Breast epithelium (tissue), 4 donors: ENCODE data around the gene MGAT5B. TPM values are rescaled to one million over a fixed set of nuclear protein-coding genes. Genes with fewer than 3 reads are reported as not detected.

ENCODE experiments used
- DNase-seq, 2 donors: peaks; one replicate each; pipeline ENCODE4 v3.0.0-alpha.2; 2019; ENCODE audit warnings: low spot score in 2 of 2
- H3K27ac ChIP-seq, 2 donors: fragments of 200-600 bp; sonication (generic) in 1 of 2; one replicate each; pipeline ENCODE4 v1.5.1; 2016 to 2019; ENCODE audit warnings: mild to moderate bottlenecking in 1 of 2
- H3K27me3 ChIP-seq, 2 donors: fragments of 200-600 bp; sonication (generic) in 1 of 2; one replicate each; pipeline versions ENCODE4 v1.5.1 to v1.6.0; 2017 to 2019; ENCODE audit warnings: control low read depth in 1 of 2, mild to moderate bottlenecking in 1 of 2
- H3K36me3 ChIP-seq: fragments of 200-600 bp; one replicate; pipeline ENCODE4 v1.5.1; 2019
- H3K4me1 ChIP-seq, 2 donors: fragments of 200-600 bp; sonication (generic); one replicate each; pipeline ENCODE4 v1.5.1; 2016 to 2019; ENCODE audit warnings: control low read depth in 1 of 2
- H3K4me3 ChIP-seq, 3 donors: fragments of 200-600 bp; sonication (generic); 1 replicate in 2 of 3; 2 replicates in 1 of 3; pipeline ENCODE4 v1.5.1; 2016 to 2019; ENCODE audit warnings: mild to moderate bottlenecking in 3 of 3, moderate library complexity in 2 of 3
- H3K9me3 ChIP-seq, 2 donors: fragments of 200-600 bp; sonication (generic) in 1 of 2; one replicate each; pipeline ENCODE4 v1.5.1; 2016 to 2019; ENCODE audit warnings: control low read depth in 1 of 2
- CTCF ChIP-seq, 3 donors: fragments of 450-650 bp; IDR thresholded peaks; one replicate each; pipeline ENCODE4 v1.5.1; 2016 to 2017; ENCODE audit warnings: antibody characterized with exemption in 3 of 3, mild to moderate bottlenecking in 3 of 3, moderate library complexity in 3 of 3
- POLR2A ChIP-seq: fragments of 450-650 bp; IDR thresholded peaks from one replicate; pipeline ENCODE4 v1.6.1; 2016; ENCODE audit warnings: antibody characterized with exemption, mild to moderate bottlenecking, moderate library complexity
- POLR2AphosphoS5 ChIP-seq, 3 donors: sonication (generic); formaldehyde crosslinking; IDR thresholded peaks; one replicate each; pipeline ENCODE4 v1.6.1; 2017; ENCODE audit warnings: antibody characterized with exemption in 3 of 3
- intact Hi-C: fragments of 100-400 bp; cut with DNase I; formaldehyde crosslinking; loops from one replicate; pipeline ENCODE4 v1.15.1; 2023; ENCODE audit warnings: low total_unique reads
- total RNA-seq, 3 donors: library from RNA; depleted of rRNA; stranded (reverse); fragments of >200 nt; gene quantifications; one replicate each; pipeline ENCODE4 v1.1.0, GENCODE V29; 2016

Gene MGAT5B
- total RNA-seq, 3 donors from 2014 or later = 0.32 to 0.33 TPM; not detected in 1

DNA sequence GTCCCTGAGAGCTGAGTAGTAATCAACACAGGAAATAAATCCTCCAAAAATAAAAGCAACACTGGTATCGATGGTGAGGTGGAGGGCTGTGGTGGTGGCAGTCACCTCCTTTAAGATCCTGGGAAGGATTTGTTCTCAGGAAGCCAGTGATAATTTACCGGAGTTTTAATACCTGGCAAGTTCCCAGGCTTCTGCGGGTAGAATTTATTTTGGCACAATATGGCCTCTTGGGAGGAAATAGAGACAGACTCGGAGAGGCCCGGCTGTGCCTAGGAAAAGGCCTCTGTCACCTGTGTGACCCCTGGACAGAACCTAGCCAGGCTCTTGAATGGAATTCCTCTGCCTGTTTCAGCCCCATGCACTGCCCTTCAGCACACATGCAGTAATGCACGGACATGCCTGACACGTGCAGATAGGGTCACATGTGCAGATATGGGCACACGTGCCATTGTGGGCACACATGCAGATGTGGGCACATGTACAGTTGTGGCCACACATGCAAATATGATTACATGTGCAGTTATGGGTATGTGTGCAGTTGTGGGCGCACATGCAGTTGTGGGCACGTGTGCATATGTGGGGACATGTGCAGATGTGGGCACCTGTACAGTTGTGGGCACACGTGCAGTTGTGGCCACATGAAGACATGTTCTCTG lies 33.5 kb downstream of the MGAT5B start:
- no peak for DNase-seq
- TF ChIP-seq CTCF (IDR thresholded peaks at IDR 0.05) (no peak), POLR2AphosphoS5 (IDR thresholded peaks at IDR 0.05) (no peak), POLR2A (no peak)
- H3K27me3 ChIP-seq = peaks cover 0 to 8% of the 10 kb centered on the region in 2 donors
- no peaks in the 10 kb centered on the region for H3K4me1 ChIP-seq
- no peak overlapping the region for H3K27ac ChIP-seq
- H3K36me3 ChIP-seq = no peaks in the 10 kb centered on the region
- H3K9me3 ChIP-seq = no peaks in the 10 kb centered on the region
- intact Hi-C loops = no loop called here
- no peak overlapping the region for H3K4me3 ChIP-seq

DNA sequence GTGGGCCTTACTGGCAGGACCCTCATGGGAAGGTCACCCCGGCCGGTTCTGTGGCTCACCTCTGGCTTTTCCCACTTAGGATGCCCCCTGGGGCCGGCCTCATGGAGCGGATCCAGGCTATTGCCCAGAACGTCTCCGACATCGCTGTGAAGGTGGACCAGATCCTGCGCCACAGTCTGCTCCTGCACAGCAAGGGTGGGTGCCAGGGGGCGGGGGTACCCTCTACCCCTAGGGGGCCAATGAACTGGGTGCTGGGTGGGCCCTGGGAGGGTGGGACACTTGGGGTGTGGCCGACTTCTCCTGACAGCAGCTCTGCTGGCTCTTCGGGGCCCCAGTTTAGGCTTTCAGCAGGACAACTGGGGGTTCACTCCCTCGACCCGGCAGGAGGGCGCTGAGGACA lies 34.3 kb downstream of the MGAT5B start:
- intact Hi-C loops = no loop called here

DNA sequence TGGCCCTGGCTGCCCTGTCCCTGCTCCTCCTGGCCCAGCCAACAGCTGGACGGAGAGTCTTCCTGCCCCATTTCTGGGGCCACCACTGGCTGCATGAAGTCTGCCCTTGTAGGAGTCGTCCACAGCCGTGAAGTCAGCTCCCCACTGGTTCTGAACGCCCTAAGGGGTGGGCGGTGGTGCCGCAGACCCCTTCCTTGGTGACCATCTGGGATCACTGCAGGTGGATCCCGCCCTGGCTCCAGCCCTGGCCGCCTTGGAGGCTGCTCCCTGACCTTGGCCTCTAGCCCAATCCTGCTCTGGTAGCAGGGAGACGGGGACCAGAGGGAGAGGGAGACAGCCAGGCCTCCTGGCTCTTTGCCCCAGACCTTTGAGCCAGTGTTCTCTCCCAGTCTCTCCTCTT lies 35.4 kb downstream of the MGAT5B start:
- Histone ChIP-seq H3K36me3 (no peaks in the 10 kb centered on the region), H3K27ac (no peak overlapping the region), H3K4me3 (no peak overlapping the region), H3K4me1 (no peaks in the 10 kb centered on the region), H3K27me3 (peaks cover 0 to 8% of the 10 kb centered on the region in 2 donors), H3K9me3 (no peaks in the 10 kb centered on the region)
- DNase-seq = no peak
- intact Hi-C loops = no loop called here
- TF ChIP-seq CTCF (IDR thresholded peaks at IDR 0.05) (no peak), POLR2AphosphoS5 (IDR thresholded peaks at IDR 0.05) (no peak)

More for the DNA sequence above, 34.3 kb downstream of the MGAT5B start:
- Histone ChIP-seq H3K27me3 (peaks cover 0 to 8% of the 10 kb centered on the region in 2 donors), H3K4me1 (no peaks in the 10 kb centered on the region), H3K27ac (no peak overlapping the region), H3K36me3 (no peaks in the 10 kb centered on the region), H3K9me3 (no peaks in the 10 kb centered on the region), H3K4me3 (no peak overlapping the region)
- TF ChIP-seq POLR2AphosphoS5 (IDR thresholded peaks at IDR 0.05) (no peak), POLR2A (no peak), CTCF (IDR thresholded peaks at IDR 0.05) (no peak)
- no peak for DNase-seq

DNA sequence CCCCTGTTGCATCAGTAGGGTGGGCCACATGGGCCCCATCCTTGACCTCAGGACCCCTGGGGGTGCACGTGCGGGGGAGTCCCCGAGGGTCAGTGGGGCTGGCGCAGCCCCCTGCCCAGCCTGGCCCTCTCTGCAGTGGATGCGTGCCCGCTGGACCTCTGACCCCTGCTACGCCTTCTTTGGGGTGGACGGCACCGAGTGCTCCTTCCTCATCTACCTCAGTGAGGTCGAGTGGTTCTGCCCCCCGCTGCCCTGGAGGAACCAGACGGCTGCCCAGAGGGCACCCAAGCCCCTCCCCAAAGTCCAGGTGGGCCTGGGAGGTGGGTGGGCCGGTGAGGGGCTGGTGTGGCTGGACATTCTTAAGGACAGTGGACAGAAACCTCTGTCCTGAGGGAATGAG lies 35.9 kb downstream of the MGAT5B start:
- Histone ChIP-seq H3K36me3 (no peaks in the 10 kb centered on the region), H3K4me3 (no peak overlapping the region), H3K9me3 (no peaks in the 10 kb centered on the region), H3K27me3 (peaks cover 0 to 8% of the 10 kb centered on the region in 2 donors), H3K27ac (no peak overlapping the region), H3K4me1 (no peaks in the 10 kb centered on the region)
- intact Hi-C loops = no loop called here
- DNase-seq = no peak
- no peak for TF ChIP-seq POLR2AphosphoS5 (IDR thresholded peaks at IDR 0.05)
- TF ChIP-seq CTCF (IDR thresholded peaks at IDR 0.05) = no peak
- no peak for TF ChIP-seq POLR2A

- Histone ChIP-seq H3K9me3 (no peaks in the 10 kb centered on the region), H3K27ac (no peak overlapping the region), H3K4me1 (no peaks in the 10 kb centered on the region), H3K27me3 (peaks cover 0 to 8% of the 10 kb centered on the region in 2 donors), H3K36me3 (no peaks in the 10 kb centered on the region), H3K4me3 (no peak overlapping the region)
- TF ChIP-seq POLR2AphosphoS5 (IDR thresholded peaks at IDR 0.05) (no peak), POLR2A (no peak), CTCF (IDR thresholded peaks at IDR 0.05) (no peak)
- intact Hi-C loops = no loop called here
- DNase-seq = no peak
Measured at GRCh38 chr17:76905036-76905435, 36.8 kb downstream of the MGAT5B start.
